ENCODE results near the gene ZNF14.
"Not testable (repeated sequence)": the region's sequence is repeated elsewhere in the genome, so short reads cannot be mapped to it uniquely, and the experiment has no call there.

ZNF14 gene

DNA sequence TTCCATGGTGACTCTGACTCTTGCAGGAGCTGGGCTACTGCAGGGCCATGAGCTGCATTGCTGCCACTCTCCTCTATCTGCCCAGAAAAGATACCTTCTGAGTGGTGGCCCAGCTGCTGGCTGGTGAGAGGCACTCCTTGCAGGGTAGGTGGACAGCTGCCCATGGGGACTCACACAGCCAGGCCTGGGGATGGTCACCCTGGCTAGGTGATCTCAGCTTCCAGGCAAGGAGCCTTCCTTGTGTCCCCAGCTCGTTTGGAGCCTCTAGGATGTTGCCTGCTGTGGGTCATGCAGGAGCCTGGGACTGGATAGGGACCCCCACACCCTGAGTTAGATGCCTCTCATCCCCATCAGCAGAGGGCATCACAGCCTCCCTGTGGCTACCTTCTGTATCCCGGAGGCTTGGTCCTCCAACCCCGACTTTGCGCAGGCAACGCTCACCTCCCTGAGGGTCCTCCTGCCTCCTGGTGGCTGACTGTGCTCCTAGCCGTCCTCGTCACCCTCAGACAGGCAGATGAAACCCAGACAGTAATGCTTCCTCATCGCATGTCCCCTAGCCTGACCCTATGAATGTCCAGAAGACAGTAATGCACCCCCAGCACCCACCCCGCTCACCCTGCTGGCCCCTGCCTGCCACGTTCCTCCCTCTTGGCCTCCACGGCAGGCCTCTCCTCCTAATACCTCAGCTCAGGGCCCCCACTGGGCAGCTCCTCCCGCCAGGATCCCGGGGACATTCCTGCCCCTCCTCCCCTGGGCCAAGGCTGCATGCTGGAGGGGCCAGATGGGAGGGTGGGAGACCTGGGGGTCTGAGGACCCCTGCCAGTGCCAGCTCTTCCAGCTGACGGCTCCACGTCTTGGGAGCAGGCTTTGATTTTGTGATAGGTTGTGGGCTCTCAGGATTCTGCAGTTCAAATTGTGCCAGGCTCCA, 13.6 kb upstream of the ZNF14 start:
- DNase-seq, result no peak

DNA sequence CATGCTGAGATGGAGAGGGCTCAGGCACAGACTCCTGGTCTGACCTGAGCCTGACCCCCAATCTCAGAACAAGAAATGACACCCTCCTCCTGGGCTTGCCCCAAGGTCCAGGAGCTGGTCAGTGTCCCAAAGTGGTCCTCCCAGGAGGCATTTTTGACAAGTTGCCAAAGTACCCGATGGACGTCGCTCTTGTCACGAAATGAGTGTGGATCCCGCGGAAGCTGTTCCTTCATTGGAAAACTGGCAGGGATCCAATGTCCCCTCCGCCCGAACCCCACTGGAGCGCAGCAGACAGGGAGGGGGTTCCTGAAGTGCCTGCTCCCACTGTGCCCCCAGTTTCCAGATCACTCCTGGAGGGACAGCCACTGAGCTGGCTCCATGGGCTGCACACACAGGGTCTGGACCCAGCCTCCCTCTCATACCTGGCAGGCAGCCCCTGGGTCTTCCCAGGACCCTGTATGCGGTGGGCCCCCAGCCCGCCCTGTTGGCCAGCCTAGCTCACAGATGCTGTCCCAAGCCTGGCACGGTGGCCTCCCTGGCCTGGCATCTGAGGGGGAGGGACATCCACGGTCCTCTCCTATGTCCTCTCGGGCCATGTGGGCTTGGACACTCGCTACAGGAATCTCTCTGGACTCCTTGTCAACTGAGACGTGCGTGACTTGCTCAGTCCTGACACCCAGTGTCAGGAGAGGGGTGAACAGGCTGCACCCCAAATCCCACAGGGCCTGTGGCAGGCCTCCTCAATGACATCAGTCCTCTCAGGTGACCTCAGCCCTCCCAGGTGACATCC, 12.8 kb upstream of the ZNF14 start:
- no peak for DNase-seq

GRCh38 chr19:19744641-19745040, 11.7 kb upstream of the ZNF14 start:
- DNase-seq, result no peak

DNA sequence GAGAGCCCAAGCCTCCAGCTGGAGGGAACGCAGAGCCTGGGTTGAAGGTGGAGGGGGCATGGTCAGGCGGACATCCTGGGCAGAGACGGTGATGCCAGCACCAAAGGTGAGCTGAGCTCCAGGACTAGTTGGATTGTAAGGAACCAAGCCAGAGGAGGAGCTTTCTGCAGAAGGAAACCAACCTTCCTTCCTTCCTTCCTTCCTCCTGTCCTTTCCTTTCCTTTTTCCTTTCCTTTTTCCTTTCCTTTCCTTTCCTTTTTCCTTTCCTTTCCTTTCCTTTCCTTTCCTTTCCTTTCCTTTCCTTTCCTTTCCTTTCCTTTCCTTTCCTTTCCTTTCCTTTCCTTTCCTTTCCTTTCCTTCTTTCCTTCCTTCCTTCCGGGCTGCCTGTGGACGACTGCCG, 11.0 kb upstream of the ZNF14 start:
- DNase-seq, result not testable (repeated sequence)

DNA sequence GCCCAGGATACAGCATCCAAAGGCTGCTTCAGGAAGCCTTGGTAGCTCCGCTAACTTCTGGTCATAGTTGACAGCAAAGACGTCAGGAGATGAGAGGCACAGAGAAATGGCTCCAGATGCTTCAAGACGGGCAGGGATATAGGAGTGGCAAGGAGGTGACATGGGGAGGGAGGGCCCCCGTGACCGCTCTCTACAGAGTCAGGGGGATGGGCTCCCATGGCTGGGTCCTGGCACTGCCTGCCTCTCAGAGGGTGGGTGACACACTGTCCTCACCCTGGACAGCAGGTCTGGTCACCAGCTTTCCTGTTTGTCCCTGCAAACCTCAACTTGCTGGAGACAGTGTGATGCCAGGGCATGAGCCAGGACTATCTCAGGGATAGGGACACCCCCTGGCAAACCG, 10.3 kb upstream of the ZNF14 start:
- DNase-seq, result no peak

DNA sequence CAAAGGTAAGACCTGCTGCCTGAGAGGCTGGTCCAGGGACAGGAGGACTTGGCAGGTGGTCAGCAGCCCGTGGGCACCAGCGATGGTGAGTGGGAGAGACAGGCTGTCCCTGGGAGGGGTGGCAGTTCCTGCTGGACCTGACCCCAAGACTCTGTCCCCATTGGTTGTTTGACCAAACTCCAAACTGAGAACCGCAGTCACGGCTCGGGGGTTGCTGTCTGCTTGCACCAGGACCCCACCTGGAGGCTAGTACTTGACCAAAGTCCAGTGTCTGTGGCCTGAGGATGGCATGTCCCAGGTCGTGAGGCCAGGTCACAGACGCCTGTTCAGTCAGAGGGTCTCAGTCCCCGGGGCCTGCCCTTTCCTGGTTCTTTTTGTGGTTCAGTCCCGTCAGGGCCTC, 9.9 kb upstream of the ZNF14 start:
- no peak for DNase-seq

DNA sequence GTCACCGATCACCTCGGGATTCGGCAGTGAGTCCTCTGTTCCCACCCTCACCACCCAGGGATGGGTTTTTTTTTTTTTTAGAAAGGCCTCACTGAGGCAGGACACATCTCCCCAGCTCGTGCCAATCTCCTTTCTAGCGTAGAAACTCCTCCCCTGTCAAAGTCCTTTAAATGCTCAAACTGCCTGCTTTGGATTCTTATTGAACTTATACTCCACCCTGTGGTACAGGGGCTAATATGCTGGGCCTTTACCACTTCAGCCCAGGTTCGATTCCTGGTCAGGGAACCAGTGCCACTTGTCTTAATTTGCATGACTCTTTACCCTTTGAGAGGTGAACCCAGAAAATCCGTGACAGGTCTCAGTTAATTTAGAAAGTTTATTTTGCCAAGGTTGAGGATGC, 8.3 kb upstream of the ZNF14 start:
- no peak for DNase-seq

DNA sequence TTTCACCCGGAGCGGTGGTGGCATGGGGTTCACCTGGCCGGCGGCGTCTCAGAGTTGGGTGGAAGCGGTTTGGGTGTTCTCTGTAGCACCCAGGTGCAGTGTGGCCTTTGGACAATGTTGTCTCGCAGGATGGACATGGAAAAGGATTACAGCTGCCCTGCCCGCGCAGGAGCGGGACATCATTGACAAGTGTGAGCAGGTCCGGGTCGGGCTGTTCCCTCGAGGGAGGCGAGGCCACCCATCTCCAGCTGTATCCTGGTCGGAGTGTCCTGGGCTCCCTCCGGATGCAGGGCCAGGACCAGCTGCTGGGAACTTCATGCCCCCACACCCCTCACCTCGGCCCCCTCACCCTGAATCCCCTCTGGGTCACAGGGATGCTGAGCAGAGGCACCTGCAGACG, 7.8 kb upstream of the ZNF14 start:
- no peak for DNase-seq

DNA sequence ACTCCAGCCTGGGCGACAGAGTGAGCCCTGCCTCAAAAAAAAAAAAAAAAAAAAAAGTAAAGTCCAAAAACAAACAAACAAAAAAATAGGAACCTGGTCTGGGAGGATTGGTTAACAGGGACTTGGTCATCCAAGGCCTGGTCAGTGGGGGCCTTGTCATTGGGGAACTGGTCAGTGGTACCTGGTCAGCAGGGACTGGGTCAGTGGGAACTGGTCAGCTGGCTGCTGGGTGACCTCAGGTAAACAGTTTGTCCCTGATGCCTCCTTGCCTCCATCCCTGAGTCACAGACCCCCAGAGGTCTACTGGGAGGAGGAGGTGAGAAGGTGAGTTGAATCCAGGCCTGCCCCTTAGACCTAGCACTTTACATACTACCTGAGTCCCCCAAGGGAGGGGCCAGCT, 5.7 kb upstream of the ZNF14 start:
- DNase-seq, result no peak

- no peak for DNase-seq
These were observed 4.8 kb upstream of the ZNF14 start for GRCh38 chr19:19737559-19738332.

DNA sequence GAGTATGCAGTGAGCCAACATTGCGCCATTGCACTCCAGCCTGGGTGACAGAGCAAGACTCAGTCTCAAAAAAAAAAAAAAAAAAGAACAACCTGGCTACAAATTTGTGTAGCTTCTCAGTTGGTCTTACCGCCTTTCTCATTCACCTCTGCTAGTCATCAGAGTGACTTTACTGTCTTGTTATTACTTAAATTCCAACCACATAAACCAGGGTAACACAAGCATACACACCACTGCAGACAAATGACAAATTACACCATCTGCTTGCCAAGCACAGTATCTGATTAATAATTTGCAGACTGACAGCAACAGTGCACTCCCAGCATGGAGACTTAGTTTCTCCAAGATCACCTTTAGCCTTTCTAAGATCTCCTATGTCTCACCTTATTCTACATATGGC, 11.0 kb downstream of the ZNF14 start:
- DNase-seq, result no peak

DNA sequence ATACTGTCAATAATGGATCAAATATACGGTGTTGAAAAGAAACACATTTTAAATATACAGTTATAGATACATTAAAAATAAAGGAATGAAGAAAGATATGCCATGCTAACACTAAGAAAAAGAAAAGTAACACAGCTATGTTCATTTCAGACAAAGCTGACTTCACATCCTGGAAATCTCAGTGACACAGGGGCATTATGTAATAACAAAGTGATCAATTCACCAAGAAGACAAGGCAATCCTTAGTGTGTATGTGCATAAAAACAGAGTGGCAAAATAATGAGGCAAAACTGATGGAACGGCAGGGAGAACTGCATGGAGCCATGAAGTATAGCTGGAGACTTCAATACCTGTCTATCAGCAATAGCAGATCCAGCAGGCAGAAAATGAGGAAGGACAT, 13.1 kb downstream of the ZNF14 start:
- no peak for DNase-seq

- DNase-seq, result no peak
These were observed 20.7 kb downstream of the ZNF14 start for GRCh38 chr19:19711934-19712828.

DNA sequence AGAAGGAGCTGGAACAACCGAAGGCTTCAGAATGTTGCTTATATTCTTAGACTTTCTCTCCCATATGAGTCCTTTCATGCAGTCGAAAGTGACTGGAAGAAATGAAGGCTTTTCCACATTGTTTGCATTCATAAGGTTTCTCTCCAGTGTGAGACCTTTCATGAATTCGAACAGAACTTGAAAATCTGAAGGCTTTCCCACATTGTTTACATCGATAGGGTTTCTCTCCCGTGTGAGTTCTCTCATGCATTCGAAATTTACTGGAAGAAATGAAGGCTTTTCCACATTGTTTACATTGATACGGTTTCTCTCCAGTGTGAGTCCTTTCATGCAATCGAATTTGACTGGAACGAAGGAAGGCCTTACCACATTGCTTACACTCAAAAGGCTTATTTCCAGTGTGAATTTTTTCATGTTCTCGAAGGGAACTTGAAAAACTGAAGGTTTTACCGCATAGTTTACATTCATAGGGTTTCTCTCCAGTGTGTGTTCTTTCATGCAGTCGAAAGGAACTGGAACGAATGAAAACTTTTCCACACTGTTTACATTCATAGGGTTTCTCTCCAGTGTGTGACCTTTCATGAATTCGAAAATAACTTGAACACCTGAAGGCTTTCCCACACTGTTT, 21.5 kb downstream of the ZNF14 start:
- no peak for DNase-seq

GRCh38 chr19:19710506-19710905, 22.4 kb downstream of the ZNF14 start:
- no peak for DNase-seq

- no peak for DNase-seq
These were observed 28.1 kb downstream of the ZNF14 start for GRCh38 chr19:19704836-19705235.

- DNase-seq, result not testable (repeated sequence)
These were observed 32.4 kb downstream of the ZNF14 start for GRCh38 chr19:19700493-19700892.

DNA sequence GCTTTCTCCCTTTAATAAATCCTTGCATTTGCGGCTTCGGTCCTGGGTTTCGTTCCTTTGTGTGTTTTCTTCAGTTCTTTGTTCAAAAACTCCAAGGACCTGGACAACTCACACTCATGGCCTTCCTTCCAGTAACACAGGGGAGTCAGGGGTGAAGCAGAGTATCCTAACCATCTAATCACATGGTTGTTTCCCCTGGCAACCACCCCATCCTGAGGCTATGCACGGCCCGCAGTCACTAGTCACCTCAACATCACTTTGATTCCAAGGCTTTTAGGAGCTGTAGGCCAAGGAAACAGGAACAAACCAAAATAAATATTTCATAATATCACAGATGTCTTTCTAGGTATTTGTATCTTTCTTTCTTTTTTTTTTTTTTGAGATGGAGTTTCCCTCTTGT, 35.3 kb downstream of the ZNF14 start:
- no peak for DNase-seq

GRCh38 chr19:19696386-19696785, 36.5 kb downstream of the ZNF14 start:
- no peak for DNase-seq

DNA sequence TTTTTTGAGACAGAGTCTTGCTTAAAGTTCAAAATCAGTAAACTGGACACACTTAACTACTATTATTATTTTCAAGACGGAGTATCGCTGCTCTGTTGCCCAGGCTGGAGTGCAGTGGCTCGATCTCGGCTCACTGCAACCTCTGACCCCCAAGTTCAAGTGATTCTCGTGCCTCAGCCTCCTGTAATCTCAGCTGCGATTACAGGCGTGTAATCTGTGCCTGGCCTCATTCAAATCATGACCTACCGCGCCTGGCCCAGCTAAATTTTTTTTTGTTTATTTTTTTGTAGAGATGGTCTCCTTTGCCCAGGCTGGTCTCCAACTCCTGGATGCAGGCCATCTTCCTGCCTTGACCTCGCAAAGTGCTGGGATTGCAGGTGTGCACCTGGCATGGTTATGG, 41.2 kb downstream of the ZNF14 start:
- DNase-seq, result no peak

DNA sequence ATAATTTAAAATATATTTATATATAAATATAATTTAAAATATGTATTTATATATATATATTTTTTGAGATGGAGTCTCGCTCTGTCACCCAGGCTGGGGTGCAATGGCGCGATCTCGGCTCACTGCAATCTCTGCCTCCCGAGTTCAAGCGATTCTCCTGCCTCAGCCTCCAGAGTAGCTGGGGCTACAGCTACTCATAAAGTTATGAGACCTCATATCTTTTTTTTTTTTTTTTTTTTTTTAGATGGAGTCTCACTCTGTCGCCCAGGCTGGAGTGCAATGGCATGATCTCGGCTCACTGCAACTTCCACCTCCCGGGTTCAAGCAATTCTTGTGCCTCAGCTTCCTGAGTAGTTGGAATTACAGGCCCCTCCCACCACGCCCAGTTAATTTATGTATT, 43.9 kb downstream of the ZNF14 start:
- not testable (repeated sequence) for DNase-seq

DNA sequence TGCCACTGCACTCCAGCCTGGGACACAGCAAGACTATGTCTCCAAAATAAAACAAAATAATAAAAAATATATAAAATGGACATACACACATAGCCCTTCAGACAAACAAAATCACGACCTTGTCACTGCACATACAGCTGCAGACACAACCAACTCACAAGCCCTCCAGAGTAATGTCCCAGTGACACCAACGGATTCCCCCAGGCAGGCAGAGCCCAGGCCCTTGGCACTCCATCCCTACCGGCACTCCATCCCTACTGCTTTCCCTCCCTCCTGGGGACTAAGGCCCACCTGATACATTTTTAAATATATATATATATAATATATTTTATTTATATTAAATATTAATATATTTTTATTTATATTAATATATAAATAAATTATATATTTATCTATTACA, 45.8 kb downstream of the ZNF14 start:
- DNase-seq, result no peak
